ENCODE measurements around the gene FAM234B.
A peak's percentile ranks its signal among the peaks of the same experiment; 100 is the strongest.

Gene FAM234B

GRCh38 chr12:13044002-13044905, at the start of gene FAM234B:
Gene FAM234B, plus strand, starts transcription at chr12:13044381. Its CDS starts 23 bp downstream, at chr12:13044404.
- DNase-seq (ENCODE audit: low read depth), result peak; percentile 54

GRCh38 chr12:12995088-12995487, 49.1 kb upstream of the FAM234B start:
- no peak for DNase-seq (ENCODE audit: low read depth)

GRCh38 chr12:12996209-12996608, 48.0 kb upstream of the FAM234B start:
- no peak for DNase-seq (ENCODE audit: low read depth)

- no peak for DNase-seq (ENCODE audit: low read depth)
Observed at GRCh38 chr12:12997156-12997555, 47.0 kb upstream of the FAM234B start.

GRCh38 chr12:12997734-12998133, 46.4 kb upstream of the FAM234B start:
- no peak for DNase-seq (ENCODE audit: low read depth)

- DNase-seq (ENCODE audit: low read depth), result no peak
Observed at GRCh38 chr12:12998248-12998647, 45.9 kb upstream of the FAM234B start.

- DNase-seq (ENCODE audit: low read depth), result no peak
Observed at GRCh38 chr12:12999271-12999958, 44.8 kb upstream of the FAM234B start.

- DNase-seq (ENCODE audit: low read depth), result peak; percentile 96
Observed at GRCh38 chr12:12999959-13000615, 44.1 kb upstream of the FAM234B start, which contains the start of gene HEBP1. Gene HEBP1, minus strand, starts transcription at chr12:13000265. Its CDS starts 151 bp downstream, at chr12:13000114.

GRCh38 chr12:13000616-13000924, 43.6 kb upstream of the FAM234B start:
- DNase-seq (ENCODE audit: low read depth), result peak; percentile 17

- no peak for DNase-seq (ENCODE audit: low read depth)
Observed at GRCh38 chr12:13000925-13001774, 43.0 kb upstream of the FAM234B start.

- no peak for DNase-seq (ENCODE audit: low read depth)
Observed at GRCh38 chr12:13001775-13002040, 42.5 kb upstream of the FAM234B start.

GRCh38 chr12:13002301-13003097, 41.7 kb upstream of the FAM234B start:
- no peak for DNase-seq (ENCODE audit: low read depth)

- DNase-seq (ENCODE audit: low read depth), result no peak
Observed at GRCh38 chr12:13004361-13004760, 39.8 kb upstream of the FAM234B start.

GRCh38 chr12:13004986-13005385, 39.2 kb upstream of the FAM234B start:
- no peak for DNase-seq (ENCODE audit: low read depth)

- DNase-seq (ENCODE audit: low read depth), result no peak
Observed at GRCh38 chr12:13005649-13006048, 38.5 kb upstream of the FAM234B start.

- DNase-seq (ENCODE audit: low read depth), result no peak
Observed at GRCh38 chr12:13007496-13008233, 36.5 kb upstream of the FAM234B start.

GRCh38 chr12:13008741-13009380, 35.3 kb upstream of the FAM234B start:
- DNase-seq (ENCODE audit: low read depth), result no peak

- DNase-seq (ENCODE audit: low read depth), result no peak
Observed at GRCh38 chr12:13011098-13011497, 33.1 kb upstream of the FAM234B start.

GRCh38 chr12:13022851-13023271, 21.3 kb upstream of the FAM234B start:
- DNase-seq (ENCODE audit: low read depth), result no peak

Measured in stimulated activated CD8-positive, alpha-beta memory T cell treated with anti-CD3 and anti-CD28 coated beads, Interleukin-7, amount 100 ng/mL, for 24 hours (primary cell).